Stimulated activated CD8-positive, alpha-beta memory T cell treated with anti-CD3 and anti-CD28 coated beads, Interleukin-12 subunit alpha, Interleukin-12 subunit beta, amount 100 ng/mL, for 24 hours (primary cell): Measurements from ENCODE around the gene SHISA4.

ENCODE experiments used
- DNase-seq: peaks from one replicate; pipeline ENCODE4 v3.0.0-alpha.2; 2020; ENCODE audit errors: extremely low read depth

SHISA4 gene

GRCh38 chr1:201881617-201882016 is 7.1 kb upstream of the SHISA4 start:
- DNase-seq, result no peak

DNA sequence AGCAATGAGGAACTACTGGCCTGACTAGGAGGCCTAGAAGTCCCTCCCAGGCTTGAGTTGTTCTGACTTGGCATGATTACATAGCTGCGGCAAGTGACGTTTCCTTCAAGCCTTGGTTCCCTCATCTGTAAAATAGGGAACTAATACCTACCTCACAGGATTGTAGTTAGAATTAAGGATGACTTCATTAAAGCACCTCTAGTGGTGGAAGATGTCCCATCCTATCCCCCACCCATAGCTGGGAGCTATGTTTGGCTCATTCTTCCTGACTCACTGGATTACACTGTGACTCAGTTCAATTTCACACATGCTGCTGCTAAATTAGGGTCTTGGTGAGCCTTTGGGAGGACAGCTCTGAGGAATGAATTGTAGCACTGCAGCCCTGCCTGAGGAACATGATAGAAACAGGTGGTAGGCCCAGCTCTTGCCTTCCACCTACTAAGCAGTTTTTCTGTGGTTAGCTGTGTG is 6.0 kb upstream of the SHISA4 start:
- no peak for DNase-seq

- no peak for DNase-seq
Observed at GRCh38 chr1:201883266-201883665, 5.4 kb upstream of the SHISA4 start.

GRCh38 chr1:201883786-201884185 is 4.9 kb upstream of the SHISA4 start:
- no peak for DNase-seq

DNA sequence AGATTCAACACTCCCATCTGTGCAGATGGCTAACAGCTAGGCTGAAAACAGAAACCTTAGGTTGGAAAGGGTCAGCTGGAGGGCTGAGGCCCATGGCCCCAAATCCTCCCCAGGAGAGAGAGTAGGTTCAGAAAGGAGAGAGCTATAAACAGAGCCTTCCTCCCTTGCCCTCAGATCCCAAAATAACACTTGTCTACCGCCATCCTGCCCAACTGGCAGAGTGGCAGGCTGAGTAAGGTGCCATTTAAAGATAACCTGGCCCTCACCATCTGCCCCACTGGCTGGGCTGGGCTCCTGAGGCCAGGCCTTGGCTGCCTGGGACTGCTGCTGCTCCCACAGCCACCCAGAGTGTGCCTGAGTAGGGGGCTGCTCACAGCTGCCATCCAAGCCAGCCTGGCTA is 4.3 kb upstream of the SHISA4 start:
- no peak for DNase-seq

DNA sequence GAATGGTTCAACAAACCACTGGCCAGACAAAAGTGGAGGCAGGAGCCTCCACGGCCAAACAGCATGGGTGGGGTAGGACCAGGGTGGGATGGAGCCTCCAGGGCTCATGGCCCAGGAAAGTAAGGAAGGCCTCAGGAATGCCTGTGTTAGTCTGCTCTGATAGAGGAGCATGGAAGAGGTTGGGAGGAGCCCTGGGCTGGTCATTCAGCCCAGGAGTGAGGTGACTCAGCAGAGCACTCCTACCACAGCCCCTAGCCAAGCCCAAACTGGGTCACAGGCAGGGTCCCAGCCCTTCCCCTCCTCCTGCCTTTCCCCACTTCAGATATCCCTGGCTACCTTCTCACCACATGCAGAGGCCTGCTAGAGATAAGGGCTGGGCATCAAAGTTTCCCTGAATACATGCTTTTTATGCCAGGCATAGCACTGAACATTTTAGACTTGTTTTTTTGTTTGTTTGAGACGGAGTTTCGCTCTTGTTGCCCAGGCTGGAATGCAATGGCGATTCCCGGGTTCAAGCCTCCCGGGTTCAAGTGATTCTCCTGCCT is 3.1 kb upstream of the SHISA4 start:
- no peak for DNase-seq

- no peak for DNase-seq
Observed at GRCh38 chr1:201886103-201886885, 2.4 kb upstream of the SHISA4 start.

- DNase-seq, result no peak
Observed at GRCh38 chr1:201887116-201887866, 1.4 kb upstream of the SHISA4 start.

DNA sequence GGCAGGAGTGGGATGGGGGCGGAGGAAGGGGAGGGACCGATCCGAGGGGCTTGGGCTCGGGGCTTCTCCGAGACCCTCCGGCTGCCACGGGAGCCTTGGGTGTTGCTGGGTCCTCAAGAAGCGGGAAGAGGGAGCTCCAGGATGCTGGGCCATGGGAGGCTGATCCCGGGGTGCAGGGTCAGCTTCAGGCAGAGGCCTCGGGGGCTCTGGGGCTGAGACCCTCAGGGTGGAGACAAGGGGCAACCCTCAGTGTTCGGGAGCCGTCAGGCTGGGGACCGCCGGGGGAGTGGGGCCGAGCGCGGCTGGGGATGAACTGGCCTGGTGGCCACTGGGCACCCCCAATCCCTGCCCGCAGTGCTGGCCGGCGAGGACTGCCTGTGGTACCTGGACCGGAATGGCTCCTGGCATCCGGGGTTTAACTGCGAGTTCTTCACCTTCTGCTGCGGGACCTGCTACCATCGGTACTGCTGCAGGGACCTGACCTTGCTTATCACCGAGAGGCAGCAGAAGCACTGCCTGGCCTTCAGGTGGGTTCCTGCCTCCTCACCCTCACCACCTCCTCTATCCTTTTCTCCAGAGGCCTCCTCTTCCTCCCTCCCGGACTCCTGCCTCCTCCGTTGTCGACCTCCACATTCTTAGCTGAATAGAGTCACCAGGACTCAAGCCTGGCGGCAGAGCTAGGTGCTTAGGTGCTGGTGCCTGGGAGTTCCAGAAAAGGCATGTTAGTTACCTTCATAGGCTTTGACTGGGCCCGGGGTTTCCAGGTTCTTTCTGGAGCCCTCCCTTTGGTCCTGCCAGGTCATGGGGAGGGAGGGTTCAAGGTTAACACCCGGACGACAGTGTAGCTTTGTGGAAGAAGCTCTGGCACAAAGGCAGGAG is 631 bp downstream of the SHISA4 start:
- DNase-seq, result no peak

DNA sequence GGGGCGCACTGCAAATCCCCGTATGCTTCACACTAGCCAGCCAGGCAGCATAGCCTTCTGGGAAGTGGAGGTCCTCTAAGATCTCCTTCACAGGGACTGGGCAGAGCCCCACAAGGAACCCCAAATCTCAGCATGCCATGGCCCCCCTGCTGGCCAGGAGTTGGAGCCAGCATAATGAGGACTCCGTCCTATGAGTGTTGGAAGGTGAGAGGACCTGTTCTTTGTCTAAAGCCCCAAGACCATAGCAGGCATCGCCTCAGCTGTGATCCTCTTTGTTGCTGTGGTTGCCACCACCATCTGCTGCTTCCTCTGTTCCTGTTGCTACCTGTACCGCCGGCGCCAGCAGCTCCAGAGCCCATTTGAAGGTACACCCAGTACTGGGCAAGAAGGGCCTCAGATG is 1.5 kb downstream of the SHISA4 start:
- DNase-seq, result no peak

- no peak for DNase-seq
Observed at GRCh38 chr1:201890806-201891450, 2.2 kb downstream of the SHISA4 start.

DNA sequence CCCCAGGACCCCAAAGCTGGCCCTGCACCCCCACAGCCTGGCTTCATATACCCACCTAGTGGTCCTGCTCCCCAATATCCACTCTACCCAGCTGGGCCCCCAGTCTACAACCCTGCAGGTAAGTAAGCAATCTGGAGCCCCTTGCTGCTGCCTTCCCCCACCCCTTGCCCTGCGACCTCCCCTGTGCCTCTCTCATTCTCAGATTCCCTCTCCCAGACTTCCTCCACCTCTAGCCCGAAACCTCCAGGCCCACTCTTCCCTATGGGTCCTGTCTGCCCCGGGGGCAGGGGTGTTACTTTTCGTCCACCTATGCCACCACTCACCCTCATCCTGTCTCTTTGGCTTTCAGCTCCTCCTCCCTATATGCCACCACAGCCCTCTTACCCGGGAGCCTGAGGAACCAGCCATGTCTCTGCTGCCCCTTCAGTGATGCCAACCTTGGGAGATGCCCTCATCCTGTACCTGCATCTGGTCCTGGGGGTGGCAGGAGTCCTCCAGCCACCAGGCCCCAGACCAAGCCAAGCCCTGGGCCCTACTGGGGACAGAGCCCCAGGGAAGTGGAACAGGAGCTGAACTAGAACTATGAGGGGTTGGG is 2.9 kb downstream of the SHISA4 start:
- DNase-seq, result no peak

DNA sequence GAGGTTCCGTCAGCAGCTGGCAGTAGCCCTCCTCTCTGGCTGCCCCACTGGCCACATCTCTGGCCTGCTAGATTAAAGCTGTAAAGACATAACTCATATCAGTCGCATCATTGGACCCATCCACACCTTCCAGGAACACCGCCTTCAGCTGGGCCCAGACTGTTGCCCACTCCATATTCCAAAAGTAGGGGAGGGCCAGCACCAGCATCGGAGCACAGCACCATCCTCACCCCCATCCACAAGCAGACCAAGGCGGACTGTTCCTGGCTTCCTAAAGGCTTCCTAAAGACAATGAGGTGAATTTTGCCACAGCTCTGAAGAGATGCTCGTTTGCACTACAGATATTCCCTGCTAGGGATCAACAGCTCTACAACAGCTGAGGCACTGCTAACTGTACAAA is 3.5 kb downstream of the SHISA4 start:
- DNase-seq, result no peak

- DNase-seq, result no peak
Observed at GRCh38 chr1:201893431-201893830, 4.7 kb downstream of the SHISA4 start.

DNA sequence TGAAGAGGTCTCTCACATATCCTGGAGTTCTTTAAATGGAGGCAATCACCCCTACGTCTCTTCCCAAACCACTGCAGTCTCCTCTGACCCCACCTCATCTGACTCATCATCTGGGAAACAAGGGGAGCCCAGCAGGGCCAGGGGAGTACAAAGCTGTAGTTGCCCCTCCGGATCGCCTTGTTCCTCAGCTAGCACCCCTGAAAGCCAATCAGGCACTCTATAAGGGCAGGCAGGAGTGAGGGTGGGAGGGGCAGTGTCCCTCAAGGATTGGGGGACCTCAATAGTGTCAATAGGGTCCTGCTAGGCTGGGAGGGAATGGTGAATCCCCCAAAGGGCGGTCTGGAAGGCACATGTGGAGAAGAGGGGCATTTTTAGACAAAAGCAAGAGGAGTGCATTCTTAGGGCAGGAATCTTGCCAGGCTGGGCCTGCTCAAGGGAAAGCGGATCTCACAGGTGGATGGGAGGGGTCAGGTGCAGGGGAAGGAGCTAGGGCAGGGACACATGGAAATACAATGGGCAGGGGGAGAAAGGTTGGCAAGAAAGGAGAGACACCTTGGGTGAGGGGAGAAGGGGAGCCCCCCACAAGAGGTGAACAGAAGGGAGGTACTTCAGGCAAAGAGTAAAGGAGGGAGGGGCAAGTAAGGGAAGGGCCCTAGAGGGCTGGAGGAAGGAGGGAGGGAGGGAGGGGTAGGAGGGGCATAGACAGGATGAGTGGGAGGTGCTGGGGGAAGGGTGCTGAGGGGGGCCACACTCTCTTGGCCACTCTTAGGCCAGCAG is 5.8 kb downstream of the SHISA4 start:
- no peak for DNase-seq

- no peak for DNase-seq
Observed at GRCh38 chr1:201895120-201895665, 6.5 kb downstream of the SHISA4 start.

DNA sequence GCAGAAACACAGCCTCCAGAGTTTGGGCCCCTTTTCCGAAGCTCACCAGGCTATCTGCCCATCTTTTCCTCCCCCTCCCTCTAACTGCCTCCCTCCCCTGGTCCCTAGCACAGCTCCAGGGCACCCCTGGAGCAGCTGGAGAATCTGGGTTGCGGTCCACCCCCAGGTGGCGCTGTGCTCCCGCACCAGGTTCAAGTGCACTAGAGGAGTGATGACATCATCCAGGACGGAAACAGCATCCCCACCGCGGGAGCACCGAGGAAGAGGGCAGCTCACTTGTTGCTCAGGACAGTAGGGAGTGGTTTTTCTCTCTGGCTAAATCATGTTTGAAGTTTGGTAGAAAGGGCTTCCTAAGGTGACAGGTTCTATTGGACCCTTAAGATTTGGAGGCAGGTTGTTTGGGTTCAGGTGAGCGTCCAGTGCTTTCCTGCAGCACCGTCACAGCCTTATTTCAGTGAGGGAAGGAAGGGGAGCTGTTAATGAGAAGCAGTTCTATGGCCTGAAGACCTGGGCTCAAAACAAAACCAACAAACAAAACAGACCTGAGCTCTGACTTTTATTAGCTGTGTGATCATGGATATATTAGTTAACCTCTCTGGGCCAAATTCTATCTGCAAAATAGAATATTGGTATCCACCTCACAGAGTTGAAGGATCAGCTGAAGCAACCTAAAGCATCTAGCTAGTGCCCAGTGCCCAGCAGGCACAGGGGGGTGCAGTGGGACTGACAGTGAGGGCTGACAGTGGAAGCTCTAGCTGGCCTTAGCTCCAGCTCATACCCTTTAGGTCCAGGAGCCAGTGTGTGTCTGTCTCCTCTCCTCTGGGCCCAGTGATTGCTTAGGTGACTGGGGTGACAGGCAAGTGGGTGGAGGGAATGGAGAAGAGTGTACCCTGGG is 7.5 kb downstream of the SHISA4 start:
- DNase-seq, result peak; percentile 59

DNA sequence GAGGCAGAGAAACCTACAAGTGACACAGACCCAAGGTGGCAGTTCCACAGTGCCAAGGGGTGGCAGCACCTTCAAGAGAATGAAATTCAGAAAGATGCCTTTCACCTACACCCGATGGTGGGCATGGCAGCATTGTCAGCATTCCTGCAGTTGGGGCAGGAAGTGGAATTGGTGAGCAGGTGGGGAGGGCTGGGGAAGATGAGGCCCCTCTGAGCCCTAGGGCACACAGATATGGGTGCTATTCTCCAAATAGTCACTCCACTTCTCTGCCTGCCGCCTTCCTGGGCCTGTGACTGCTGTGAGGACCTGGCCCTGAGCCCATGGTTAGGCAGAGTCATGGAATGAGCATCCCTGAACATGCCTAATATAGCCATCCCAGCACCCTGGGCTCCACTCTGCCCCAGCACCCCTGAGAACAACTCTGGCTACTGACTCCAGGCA is 8.3 kb downstream of the SHISA4 start:
- DNase-seq, result no peak
